HPDE6-E6E7 (cell line): ENCODE measurements around the gene SH3BP5.
A peak's percentile ranks its signal among the peaks of the same experiment; 100 is the strongest.

Source experiments
- DNase-seq: peaks from one replicate; pipeline ENCODE4 v3.0.0; 2011; ENCODE audit warnings: missing footprints; ENCODE audit errors: extremely low spot score

The SH3BP5 gene

GRCh38 chr3:15325228-15325627 lies 7.2 kb downstream of the SH3BP5 start:
- no peak for DNase-seq

GRCh38 chr3:15324379-15324808 lies 8.0 kb downstream of the SH3BP5 start:
- DNase-seq: no peak

- no peak for DNase-seq
Observed at GRCh38 chr3:15323063-15323462, 9.3 kb downstream of the SH3BP5 start.

- no peak for DNase-seq
Observed at GRCh38 chr3:15321349-15321748, 11.0 kb downstream of the SH3BP5 start.

- no peak for DNase-seq
Observed at GRCh38 chr3:15319575-15319974, 12.8 kb downstream of the SH3BP5 start.

GRCh38 chr3:15319136-15319535 lies 13.2 kb downstream of the SH3BP5 start:
- no peak for DNase-seq

- no peak for DNase-seq
Observed at GRCh38 chr3:15318661-15319060, 13.7 kb downstream of the SH3BP5 start.

GRCh38 chr3:15316998-15317435 lies 15.4 kb downstream of the SH3BP5 start:
- no peak for DNase-seq

- DNase-seq: no peak
Observed at GRCh38 chr3:15315003-15315402, 17.4 kb downstream of the SH3BP5 start.

GRCh38 chr3:15314276-15314675 lies 18.1 kb downstream of the SH3BP5 start:
- DNase-seq: no peak

GRCh38 chr3:15313461-15313860 lies 18.9 kb downstream of the SH3BP5 start:
- no peak for DNase-seq

GRCh38 chr3:15312550-15312949 lies 19.8 kb downstream of the SH3BP5 start:
- no peak for DNase-seq

GRCh38 chr3:15310491-15311370 lies 21.7 kb downstream of the SH3BP5 start:
- DNase-seq: peak; percentile 63

- no peak for DNase-seq
Observed at GRCh38 chr3:15309662-15310335, 22.6 kb downstream of the SH3BP5 start.

GRCh38 chr3:15307580-15307979 lies 24.8 kb downstream of the SH3BP5 start:
- DNase-seq: no peak

- no peak for DNase-seq
Observed at GRCh38 chr3:15306979-15307359, 25.4 kb downstream of the SH3BP5 start.

- no peak for DNase-seq
Observed at GRCh38 chr3:15305359-15305844, 27.0 kb downstream of the SH3BP5 start.

- no peak for DNase-seq
Observed at GRCh38 chr3:15303728-15304127, 28.7 kb downstream of the SH3BP5 start.

GRCh38 chr3:15303216-15303615 lies 29.2 kb downstream of the SH3BP5 start:
- DNase-seq: no peak

- DNase-seq: no peak
Observed at GRCh38 chr3:15301761-15302160, 30.6 kb downstream of the SH3BP5 start.

- DNase-seq: peak; percentile 15
Observed at GRCh38 chr3:15300323-15301078, 31.9 kb downstream of the SH3BP5 start.

- no peak for DNase-seq
Observed at GRCh38 chr3:15299036-15299435, 33.4 kb downstream of the SH3BP5 start.
